BJ (cell line): Measurements from ENCODE around the gene TMEM255B. TPM values are rescaled to one million over a fixed set of nuclear protein-coding genes. Genes with fewer than 3 reads are reported as not detected.
"Not testable (repeated sequence)": the region's sequence is repeated elsewhere in the genome, so short reads cannot be mapped to it uniquely, and the experiment has no call there.

Source experiments
- CTCF ChIA-PET: fragments of 350-600 bp; formaldehyde crosslinking; extraction: SDS; loops from one replicate; lab custom pipeline; 2021; ENCODE audit warnings: antibody characterized with exemption, inconsistent platforms; lab: Yijun Ruan, JAX
- POLR2A ChIA-PET: fragments of 300-600 bp; sonication (Branson Sonifier 250); formaldehyde crosslinking; extraction: SDS; loops from one replicate; lab custom pipeline; 2021; ENCODE audit warnings: antibody characterized with exemption; lab: Charles Lee
- DNase-seq: peaks from one replicate; pipeline ENCODE4 v3.0.0-alpha.2; 2011; ENCODE audit warnings: low read depth
- H3K27me3 ChIP-seq: 2 replicates; pipeline ENCODE4 v1.6.0; 2011; ENCODE audit warnings: low read length; ENCODE audit not compliant: control insufficient read depth, insufficient read depth
- H3K36me3 ChIP-seq: 2 replicates; pipeline ENCODE4 v1.5.1; 2011; ENCODE audit warnings: low read length; ENCODE audit not compliant: control insufficient read depth, insufficient read depth
- H3K4me3 ChIP-seq: 2 replicates; pipeline ENCODE4 v1.5.1; 2011; ENCODE audit warnings: low read depth, mild to moderate bottlenecking, control low read depth, low read length
- polyA plus RNA-seq: library from polyadenylated mRNA; depleted of rRNA; stranded (reverse); fragments of >200 nt; gene quantifications from 2 replicates; pipeline ENCODE4 v1.2.3, GENCODE V29; 2011
- TF ChIP-seq, protein P1 (sequence below): IDR thresholded peaks from 2 replicates; pipeline ENCODE4 v1.5.1; 2011; ENCODE audit warnings: low read depth, mild to moderate bottlenecking, control low read depth, inconsistent platforms, low read length, moderate library complexity; ENCODE audit not compliant: insufficient read depth

Gene TMEM255B
- polyA plus RNA-seq, 1 experiment = 1.9 TPM

- no peak for DNase-seq
- H3K4me3 ChIP-seq = peak overlapping the region; percentile 31
- CTCF ChIA-PET = interaction anchor here (0.6 to 1.4 kb wide), 11 partner anchors 54 to 223 kb away, joined by 3 to 15 read pairs (median 5); partner anchors contain the start of gene GRK1
- no peaks in the 10 kb centered on the region for H3K36me3 ChIP-seq
- H3K27me3 ChIP-seq = peaks cover 13% of the 10 kb centered on the region
- POLR2A ChIA-PET = no interaction called here
- TF ChIP-seq, protein P1, sequence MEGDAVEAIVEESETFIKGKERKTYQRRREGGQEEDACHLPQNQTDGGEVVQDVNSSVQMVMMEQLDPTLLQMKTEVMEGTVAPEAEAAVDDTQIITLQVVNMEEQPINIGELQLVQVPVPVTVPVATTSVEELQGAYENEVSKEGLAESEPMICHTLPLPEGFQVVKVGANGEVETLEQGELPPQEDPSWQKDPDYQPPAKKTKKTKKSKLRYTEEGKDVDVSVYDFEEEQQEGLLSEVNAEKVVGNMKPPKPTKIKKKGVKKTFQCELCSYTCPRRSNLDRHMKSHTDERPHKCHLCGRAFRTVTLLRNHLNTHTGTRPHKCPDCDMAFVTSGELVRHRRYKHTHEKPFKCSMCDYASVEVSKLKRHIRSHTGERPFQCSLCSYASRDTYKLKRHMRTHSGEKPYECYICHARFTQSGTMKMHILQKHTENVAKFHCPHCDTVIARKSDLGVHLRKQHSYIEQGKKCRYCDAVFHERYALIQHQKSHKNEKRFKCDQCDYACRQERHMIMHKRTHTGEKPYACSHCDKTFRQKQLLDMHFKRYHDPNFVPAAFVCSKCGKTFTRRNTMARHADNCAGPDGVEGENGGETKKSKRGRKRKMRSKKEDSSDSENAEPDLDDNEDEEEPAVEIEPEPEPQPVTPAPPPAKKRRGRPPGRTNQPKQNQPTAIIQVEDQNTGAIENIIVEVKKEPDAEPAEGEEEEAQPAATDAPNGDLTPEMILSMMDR = peak; percentile 92
These were observed 34.2 kb upstream of the TMEM255B start for GRCh38 chr13:113724780-113725315.

GRCh38 chr13:113725329-113726105, 33.5 kb upstream of the TMEM255B start:
- peaks cover 14% of the 10 kb centered on the region for H3K27me3 ChIP-seq
- H3K36me3 ChIP-seq, H3K4me3 ChIP-seq, DNase-seq, POLR2A ChIA-PET: not testable (repeated sequence)
- CTCF ChIA-PET = interaction anchor here (1.0 to 1.4 kb wide), 6 partner anchors 58 to 222 kb away, joined by 3 to 15 read pairs (median 6); partner anchors contain the start of gene GRK1

GRCh38 chr13:113726106-113726821, 32.8 kb upstream of the TMEM255B start:
- DNase-seq, H3K36me3 ChIP-seq, POLR2A ChIA-PET, H3K4me3 ChIP-seq: not testable (repeated sequence)
- CTCF ChIA-PET = interaction anchor here (1.0 kb wide), 1 partner anchor 98 kb away, joined by 3 read pairs; no protein-coding TSS in a partner anchor
- H3K27me3 ChIP-seq = peaks cover 18% of the 10 kb centered on the region

DNA sequence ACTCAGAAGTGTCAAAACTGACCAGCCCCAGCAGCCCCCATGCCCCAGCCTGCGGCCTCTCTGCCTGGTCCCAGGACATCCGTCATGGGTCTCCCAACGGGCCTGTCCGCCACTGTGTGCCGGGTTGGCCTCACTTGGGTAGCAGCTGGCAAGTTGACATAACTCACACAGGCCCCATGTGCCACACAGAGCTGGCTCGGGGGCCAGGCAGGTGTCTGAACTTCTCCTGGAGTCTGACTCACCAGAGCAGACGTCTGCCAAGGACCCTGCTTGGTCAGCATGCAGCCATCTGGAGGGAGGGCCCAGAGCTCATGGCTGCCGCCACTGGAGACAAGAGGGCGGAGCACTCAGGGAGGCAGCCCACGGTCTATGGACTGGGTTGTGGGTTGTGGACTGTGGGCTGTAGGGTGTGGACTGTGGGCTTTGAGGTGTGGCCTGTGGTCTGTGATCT, 32.0 kb upstream of the TMEM255B start:
- POLR2A ChIA-PET = interaction anchor here (0.5 kb wide), 1 partner anchor 200 kb away, joined by 3 read pairs; no protein-coding TSS in a partner anchor
- H3K36me3 ChIP-seq = no peaks in the 10 kb centered on the region
- DNase-seq = no peak
- CTCF ChIA-PET = interaction anchor here (1.0 kb wide), 1 partner anchor 99 kb away, joined by 3 read pairs; no protein-coding TSS in a partner anchor
- peaks cover 18% of the 10 kb centered on the region for H3K27me3 ChIP-seq
- TF ChIP-seq, protein P1 = 0 out of 2 replicates have a peak, but pooled peaks have one; percentile 6
- H3K4me3 ChIP-seq = no peak overlapping the region

- DNase-seq = no peak
- TF ChIP-seq, protein P1 = no peak
- Histone ChIP-seq H3K27me3 (peaks cover 16% of the 10 kb centered on the region), H3K36me3 (no peaks in the 10 kb centered on the region), H3K4me3 (no peak overlapping the region)
- POLR2A ChIA-PET = no interaction called here
- CTCF ChIA-PET = interaction anchor here (0.6 to 1.1 kb wide), 3 partner anchors 21 to 218 kb away, joined by 3 read pairs; no protein-coding TSS in a partner anchor
These were observed 30.4 kb upstream of the TMEM255B start for GRCh38 chr13:113728571-113729054.
